IMR-90 (cell line): ENCODE results near the gene SURF4. TPM values are rescaled to one million over a fixed set of nuclear protein-coding genes. Genes with fewer than 3 reads are reported as not detected.

ENCODE experiments used
- ATAC-seq: fragments of 200-7000 bp; cut with Tn5 transposase; 2 replicates; pipeline ENCODE4 v1.9.1; 2020; ENCODE audit warnings: low read depth, mild to moderate bottlenecking, moderate library complexity
- BruUV-seq: library from RNA; stranded (reverse); fragments of 400-500 nt; replicated peaks from 2 replicates; lab custom pipeline; 2021; lab: Mats Ljungman, UMichigan
- CTCF ChIA-PET: fragments of 300-600 bp; formaldehyde crosslinking; extraction: SDS; loops from one replicate; lab custom pipeline; 2021; ENCODE audit warnings: antibody characterized with exemption; lab: Yijun Ruan, JAX
- POLR2A ChIA-PET: fragments of 300-600 bp; sonication (Branson Sonifier 250); formaldehyde crosslinking; loops from one replicate; lab custom pipeline; 2022; ENCODE audit warnings: antibody characterized with exemption; ENCODE audit not compliant: unreplicated experiment; lab: Charles Lee
- DNase-seq: peaks from one replicate; pipeline ENCODE4 v3.0.0; 2013
- H2AFZ ChIP-seq: replicated peaks from 2 replicates; pipeline ENCODE3; 2013; ENCODE audit warnings: low read length, mild to moderate bottlenecking; ENCODE audit not compliant: poor library complexity
- H2AK5ac ChIP-seq: 2 replicates; pipeline ENCODE4 v1.6.1; 2013; ENCODE audit warnings: low read depth, low read length, inconsistent platforms
- H2AK9ac ChIP-seq: replicated peaks from 2 replicates; pipeline ENCODE3; 2013; ENCODE audit warnings: mild to moderate bottlenecking, low read depth, low read length, moderate library complexity; ENCODE audit not compliant: poor library complexity
- H2BK120ac ChIP-seq: 2 replicates; pipeline ENCODE4 v1.6.1; 2013; ENCODE audit warnings: low read depth, low read length, inconsistent platforms
- H2BK15ac ChIP-seq: 3 replicates; pipeline ENCODE4 v1.6.1; 2013; ENCODE audit warnings: low read depth, low read length, inconsistent platforms
- H2BK20ac ChIP-seq: 2 replicates; pipeline ENCODE4 v1.6.1; 2013; ENCODE audit warnings: low read depth, mild to moderate bottlenecking, inconsistent platforms, low read length, moderate library complexity
- H2BK5ac ChIP-seq: 2 replicates; pipeline ENCODE4 v1.6.1; 2013; ENCODE audit warnings: mild to moderate bottlenecking, low read depth, low read length, inconsistent platforms; ENCODE audit not compliant: poor library complexity, severe bottlenecking
- H3K14ac ChIP-seq: replicated peaks from 2 replicates; pipeline ENCODE4 v1.6.1; 2013; ENCODE audit warnings: low read depth, low read length, inconsistent platforms
- H3K18ac ChIP-seq: 2 replicates; pipeline ENCODE4 v1.6.1; 2013; ENCODE audit warnings: low read depth, low read length, control low read depth
- H3K23ac ChIP-seq: 2 replicates; pipeline ENCODE4 v1.6.1; 2013; ENCODE audit warnings: low read depth, low read length, inconsistent platforms
- H3K27ac ChIP-seq: 2 replicates; pipeline ENCODE4 v1.5.1; 2013; ENCODE audit warnings: mild to moderate bottlenecking, control low read depth, low read length; ENCODE audit not compliant: insufficient read depth
- H3K27me3 ChIP-seq: 2 replicates; pipeline ENCODE4 v1.6.1; 2013; ENCODE audit warnings: low read length; ENCODE audit not compliant: control insufficient read depth, insufficient read depth
- H3K36me3 ChIP-seq: 2 replicates; pipeline ENCODE4 v1.6.1; 2013; ENCODE audit warnings: low read length, mixed read lengths; ENCODE audit not compliant: control insufficient read depth, insufficient read depth
- H3K4ac ChIP-seq: 2 replicates; pipeline ENCODE4 v1.6.1; 2013; ENCODE audit warnings: low read depth, low read length, inconsistent platforms
- H3K4me1 ChIP-seq: 2 replicates; pipeline ENCODE4 v1.6.1; 2013; ENCODE audit warnings: low read length, mixed read lengths; ENCODE audit not compliant: control insufficient read depth, insufficient read depth
- H3K4me2 ChIP-seq: 2 replicates; pipeline ENCODE4 v1.6.1; 2013; ENCODE audit warnings: low read depth, mild to moderate bottlenecking, control low read depth, low read length, moderate library complexity
- H3K4me3 ChIP-seq: 2 replicates; pipeline ENCODE4 v1.5.1; 2013; ENCODE audit warnings: low read depth, mild to moderate bottlenecking, control low read depth, low read length, moderate library complexity; ENCODE audit not compliant: insufficient read depth
- H3K56ac ChIP-seq: 2 replicates; pipeline ENCODE4 v1.6.1; 2013; ENCODE audit warnings: low read length, inconsistent platforms; ENCODE audit not compliant: insufficient read depth; ENCODE audit errors: extremely low read depth
- H3K79me1 ChIP-seq, 2 experiments: 2 replicates each; pipeline ENCODE4 v1.6.1; 2013; ENCODE audit warnings: low read length in 2 of 2, inconsistent platforms in 1 of 2, low read depth in 1 of 2
- H3K9ac ChIP-seq: 2 replicates; pipeline ENCODE4 v1.6.1; 2013; ENCODE audit warnings: low read depth, low read length, control low read depth
- H3K9me1 ChIP-seq: 2 replicates; pipeline ENCODE4 v1.6.1; 2013; ENCODE audit warnings: low read length, inconsistent platforms; ENCODE audit not compliant: insufficient read depth
- H3K9me3 ChIP-seq: 2 replicates; pipeline ENCODE4 v1.6.1; 2013; ENCODE audit warnings: low read length; ENCODE audit not compliant: control insufficient read depth, insufficient read depth
- H4K20me1 ChIP-seq: 2 replicates; pipeline ENCODE4 v1.6.1; 2013; ENCODE audit warnings: low read length, inconsistent platforms; ENCODE audit not compliant: insufficient read depth
- H4K5ac ChIP-seq: 2 replicates; pipeline ENCODE4 v1.6.1; 2013; ENCODE audit warnings: mild to moderate bottlenecking, low read depth, low read length, control low read depth
- H4K8ac ChIP-seq, 2 experiments: 2 replicates each; pipeline ENCODE4 v1.6.1; 2013; ENCODE audit warnings: low read depth in 2 of 2, low read length in 2 of 2, control low read depth in 1 of 2, inconsistent platforms in 1 of 2
- H4K91ac ChIP-seq: 2 replicates; pipeline ENCODE4 v1.6.1; 2013; ENCODE audit warnings: low read depth, low read length, inconsistent platforms; ENCODE audit not compliant: insufficient read depth
- CHD1 ChIP-seq: IDR thresholded peaks from 2 replicates; pipeline ENCODE4 v1.6.1; 2012; ENCODE audit warnings: low read depth, low read length, improper control_type of control experiment
- MXI1 ChIP-seq: IDR thresholded peaks from 2 replicates; pipeline ENCODE4 v1.6.1; 2012; ENCODE audit warnings: low read depth, mild to moderate bottlenecking, low read length, moderate library complexity, borderline replicate concordance
- NFE2L2 ChIP-seq: fragments of 150-350 bp; IDR thresholded peaks from 2 replicates; pipeline ENCODE4 v1.6.1; 2016; ENCODE audit warnings: low read depth, mild to moderate bottlenecking, low read length
- RAD21 ChIP-seq: IDR thresholded peaks from 2 replicates; pipeline ENCODE4 v1.6.1; 2012; ENCODE audit warnings: low read length, improper control_type of control experiment
- SMC3 ChIP-seq: fragments of 150-350 bp; IDR thresholded peaks from 2 replicates; pipeline ENCODE4 v1.6.1; 2016; ENCODE audit warnings: low read depth, mild to moderate bottlenecking, antibody characterized with exemption, low read length, moderate library complexity
- WGBS, 2 experiments: methylation state at CpG; one replicate each; pipeline versions ENCODE4 v1.1.5 to v1.1.7; 2013; ENCODE audit warnings: missing lambda C conversion rate in 2 of 2; ENCODE audit not compliant: insufficient read length in 1 of 2; ENCODE audit errors: extremely low coverage in 2 of 2; 5-methylcytosine and 5-hydroxymethylcytosine counted together
- dilution Hi-C: fragments of 300-500 bp; cut with HindIII; formaldehyde crosslinking; loops from one replicate; pipeline ENCODE4 v1.14.3; 2018; ENCODE audit warnings: low sequenced_read_pairs; ENCODE audit not compliant: unreplicated experiment
- in situ Hi-C: fragments of 300-500 bp; cut with MboI; formaldehyde crosslinking; loops from 3 replicates; pipeline ENCODE4 v1.14.3; 2019; ENCODE audit warnings: low sequenced_read_pairs, inconsistent platforms, mixed read lengths
- intact Hi-C: fragments of 100-400 bp; cut with micrococcal nuclease; formaldehyde crosslinking; loops from 2 replicates; pipeline ENCODE4 v1.10.0; 2022
- polyA plus RNA-seq, 3 experiments: library from polyadenylated mRNA; depleted of rRNA; stranded (reverse); fragments of >200 nt; gene quantifications; 2 replicates each; pipeline ENCODE4 v1.2.3, GENCODE V29; 2012; ENCODE audit warnings: low replicate concordance in 1 of 3
- total RNA-seq: library from RNA; depleted of rRNA; stranded (reverse); fragments of >200 nt; gene quantifications from 2 replicates; pipeline ENCODE4 v1.2.3, GENCODE V29; 2012
- TF ChIP-seq, protein P1 (sequence below): conservative IDR thresholded peaks from 2 replicates; pipeline ENCODE4 v1.5.1; 2012; ENCODE audit warnings: mild to moderate bottlenecking, low read depth, low read length, improper control_type of control experiment
- TF ChIP-seq, protein P2 (sequence below): fragments of 150-350 bp; IDR thresholded peaks from 2 replicates; pipeline ENCODE4 v1.6.1; 2017; ENCODE audit warnings: mild to moderate bottlenecking, antibody characterized with exemption, low read length, low read depth

SURF4 gene
- total and polyA plus RNA-seq, 2 of the 4 experiments (the other 2 are of a cell fraction) = 307 to 532 TPM

GRCh38 chr9:133406480-133407307 is 30.8 kb upstream of the SURF4 start:
- CTCF ChIA-PET = no interaction called here
- 53% methylated on average over 12 of the region's 24 CpGs; no CpG with 5 or more reads in 1 of the 2 experiments for WGBS, 2 experiments
- Histone ChIP-seq H3K4me1 (peaks cover 2% of the 10 kb centered on the region; the same call in 1 of the 2 replicates), H3K9ac (no peak overlapping the region), H3K18ac (no peak overlapping the region), H4K5ac (no peak overlapping the region), H4K91ac (no peak overlapping the region), H3K56ac (no peak overlapping the region), H3K14ac (no peak overlapping the region), H4K8ac (no peak overlapping the region), H2BK20ac (no peak overlapping the region), H2AK5ac (no peak overlapping the region), H2BK15ac (no peak overlapping the region), H3K4me3 (no peak overlapping the region), H3K23ac (no peak overlapping the region), H2AFZ (peak overlapping the region; percentile 76), H3K9me1 (0 out of 2 replicates have a peak, but pooled peaks cover under 1% of the 10 kb centered on the region), H4K20me1 (peaks cover 17% of the 10 kb centered on the region), H3K36me3 (peaks cover 43% of the 10 kb centered on the region), H3K79me1 (peaks cover 0 to 22% of the 10 kb centered on the region in 2 experiments; a peak in 2 of 4 replicates), H3K27me3 (no peaks in the 10 kb centered on the region), H3K4me2 (no peak overlapping the region), H2AK9ac (peak overlapping the region; percentile 85), H3K9me3 (no peaks in the 10 kb centered on the region), H2BK5ac (no peak overlapping the region), H2BK120ac (no peak overlapping the region), H3K4ac (peak overlapping the region; percentile 40; the same call in 1 of the 2 replicates), H3K27ac (no peak overlapping the region)
- in situ Hi-C loops = loop anchor here (10.0 kb wide), 2 partner anchors 78 to 318 kb away; no protein-coding TSS in a partner anchor
- BruUV-seq = no TSS peak
- intact Hi-C loops = loop anchor here (1.0 to 5.0 kb wide), 2 partner anchors 80 to 586 kb away; partner anchors contain the start of gene VAV2
- TF ChIP-seq CHD1 = no peak
- TF ChIP-seq NFE2L2 = no peak
- peak; percentile 81 for TF ChIP-seq SMC3
- TF ChIP-seq, protein P1, sequence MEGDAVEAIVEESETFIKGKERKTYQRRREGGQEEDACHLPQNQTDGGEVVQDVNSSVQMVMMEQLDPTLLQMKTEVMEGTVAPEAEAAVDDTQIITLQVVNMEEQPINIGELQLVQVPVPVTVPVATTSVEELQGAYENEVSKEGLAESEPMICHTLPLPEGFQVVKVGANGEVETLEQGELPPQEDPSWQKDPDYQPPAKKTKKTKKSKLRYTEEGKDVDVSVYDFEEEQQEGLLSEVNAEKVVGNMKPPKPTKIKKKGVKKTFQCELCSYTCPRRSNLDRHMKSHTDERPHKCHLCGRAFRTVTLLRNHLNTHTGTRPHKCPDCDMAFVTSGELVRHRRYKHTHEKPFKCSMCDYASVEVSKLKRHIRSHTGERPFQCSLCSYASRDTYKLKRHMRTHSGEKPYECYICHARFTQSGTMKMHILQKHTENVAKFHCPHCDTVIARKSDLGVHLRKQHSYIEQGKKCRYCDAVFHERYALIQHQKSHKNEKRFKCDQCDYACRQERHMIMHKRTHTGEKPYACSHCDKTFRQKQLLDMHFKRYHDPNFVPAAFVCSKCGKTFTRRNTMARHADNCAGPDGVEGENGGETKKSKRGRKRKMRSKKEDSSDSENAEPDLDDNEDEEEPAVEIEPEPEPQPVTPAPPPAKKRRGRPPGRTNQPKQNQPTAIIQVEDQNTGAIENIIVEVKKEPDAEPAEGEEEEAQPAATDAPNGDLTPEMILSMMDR = peak; percentile 86
- peak; percentile 60; the same call in 1 of the 2 replicates for TF ChIP-seq MXI1
- TF ChIP-seq, protein P2, sequence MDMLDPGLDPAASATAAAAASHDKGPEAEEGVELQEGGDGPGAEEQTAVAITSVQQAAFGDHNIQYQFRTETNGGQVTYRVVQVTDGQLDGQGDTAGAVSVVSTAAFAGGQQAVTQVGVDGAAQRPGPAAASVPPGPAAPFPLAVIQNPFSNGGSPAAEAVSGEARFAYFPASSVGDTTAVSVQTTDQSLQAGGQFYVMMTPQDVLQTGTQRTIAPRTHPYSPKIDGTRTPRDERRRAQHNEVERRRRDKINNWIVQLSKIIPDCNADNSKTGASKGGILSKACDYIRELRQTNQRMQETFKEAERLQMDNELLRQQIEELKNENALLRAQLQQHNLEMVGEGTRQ = peak; percentile 14; the same call in 1 of the 2 replicates
- peak; percentile 64 for TF ChIP-seq RAD21
- DNase-seq (peak; percentile 70), ATAC-seq (peak; percentile 96)
- dilution Hi-C loops = no loop called here
- POLR2A ChIA-PET = no interaction called here
